ENCODE results near the gene KIF26B.

DNA sequence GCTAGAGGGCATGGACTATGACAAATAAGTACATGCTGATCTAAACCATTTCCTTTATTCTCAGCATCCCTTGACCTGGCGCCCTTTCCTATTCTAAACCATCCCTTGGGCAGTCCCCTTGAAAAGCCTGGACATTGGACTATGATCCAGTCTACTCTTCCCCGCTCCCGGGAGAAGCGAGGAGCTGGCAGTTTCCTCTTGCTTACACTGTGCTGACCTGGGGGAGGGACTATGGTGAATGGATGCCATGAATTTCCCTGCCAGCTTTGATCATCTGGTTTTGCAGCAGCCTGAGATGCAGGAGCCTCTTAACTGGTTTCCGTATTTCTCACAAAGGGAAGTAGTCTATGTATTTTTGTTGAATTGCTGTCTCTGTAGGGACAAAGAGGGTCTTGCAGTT, 121.7 kb downstream of the KIF26B start:
- TF ChIP-seq POLR2AphosphoS5 (IDR thresholded peaks at IDR 0.05) (no peak), POLR2A (IDR thresholded peaks at IDR 0.05) (no peak), EP300 (IDR thresholded peaks at IDR 0.05) (no peak)
- TF ChIP-seq, protein P1, sequence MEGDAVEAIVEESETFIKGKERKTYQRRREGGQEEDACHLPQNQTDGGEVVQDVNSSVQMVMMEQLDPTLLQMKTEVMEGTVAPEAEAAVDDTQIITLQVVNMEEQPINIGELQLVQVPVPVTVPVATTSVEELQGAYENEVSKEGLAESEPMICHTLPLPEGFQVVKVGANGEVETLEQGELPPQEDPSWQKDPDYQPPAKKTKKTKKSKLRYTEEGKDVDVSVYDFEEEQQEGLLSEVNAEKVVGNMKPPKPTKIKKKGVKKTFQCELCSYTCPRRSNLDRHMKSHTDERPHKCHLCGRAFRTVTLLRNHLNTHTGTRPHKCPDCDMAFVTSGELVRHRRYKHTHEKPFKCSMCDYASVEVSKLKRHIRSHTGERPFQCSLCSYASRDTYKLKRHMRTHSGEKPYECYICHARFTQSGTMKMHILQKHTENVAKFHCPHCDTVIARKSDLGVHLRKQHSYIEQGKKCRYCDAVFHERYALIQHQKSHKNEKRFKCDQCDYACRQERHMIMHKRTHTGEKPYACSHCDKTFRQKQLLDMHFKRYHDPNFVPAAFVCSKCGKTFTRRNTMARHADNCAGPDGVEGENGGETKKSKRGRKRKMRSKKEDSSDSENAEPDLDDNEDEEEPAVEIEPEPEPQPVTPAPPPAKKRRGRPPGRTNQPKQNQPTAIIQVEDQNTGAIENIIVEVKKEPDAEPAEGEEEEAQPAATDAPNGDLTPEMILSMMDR (IDR thresholded peaks at IDR 0.05): no peak

All from stomach (tissue), 4 donors.